LNCaP clone FGC (cell line): ENCODE data around the gene LRRC30.

Experiments
- DNase-seq: peaks from one replicate; pipeline ENCODE4 v3.0.0-alpha.2; 2011; ENCODE audit warnings: low read depth
- H3K4me3 ChIP-seq: 2 replicates; pipeline ENCODE4 v1.5.1; 2011; ENCODE audit warnings: mild to moderate bottlenecking, low read depth, low read length, control low read depth
- TF ChIP-seq, protein P1 (sequence below): IDR thresholded peaks from 2 replicates; pipeline ENCODE4 v1.5.1; 2012; ENCODE audit warnings: mild to moderate bottlenecking; ENCODE audit not compliant: control insufficient read depth, insufficient read depth; ENCODE audit errors: extremely low read depth

Gene LRRC30

DNA sequence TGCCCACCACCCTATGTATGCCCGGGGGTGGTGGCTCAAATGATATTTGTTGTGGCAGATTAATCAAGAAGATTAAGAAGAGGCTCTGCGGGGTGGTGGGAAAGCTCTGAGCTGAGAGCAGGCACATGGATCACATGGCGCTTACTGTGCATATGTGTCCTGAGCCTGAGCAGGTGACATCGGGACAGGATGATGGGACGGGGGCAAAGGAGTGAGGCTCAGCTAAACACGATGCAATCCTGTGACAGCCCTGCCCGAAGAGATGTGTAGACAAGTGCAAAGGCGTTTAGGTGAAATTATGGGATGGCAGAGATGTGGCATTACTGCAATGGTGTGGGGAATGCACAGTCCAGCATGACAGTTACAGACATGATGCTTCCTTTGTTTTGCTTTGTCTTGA lies 6.0 kb downstream of the LRRC30 start:
- no peak overlapping the region for H3K4me3 ChIP-seq
- no peak for DNase-seq
- TF ChIP-seq, protein P1, sequence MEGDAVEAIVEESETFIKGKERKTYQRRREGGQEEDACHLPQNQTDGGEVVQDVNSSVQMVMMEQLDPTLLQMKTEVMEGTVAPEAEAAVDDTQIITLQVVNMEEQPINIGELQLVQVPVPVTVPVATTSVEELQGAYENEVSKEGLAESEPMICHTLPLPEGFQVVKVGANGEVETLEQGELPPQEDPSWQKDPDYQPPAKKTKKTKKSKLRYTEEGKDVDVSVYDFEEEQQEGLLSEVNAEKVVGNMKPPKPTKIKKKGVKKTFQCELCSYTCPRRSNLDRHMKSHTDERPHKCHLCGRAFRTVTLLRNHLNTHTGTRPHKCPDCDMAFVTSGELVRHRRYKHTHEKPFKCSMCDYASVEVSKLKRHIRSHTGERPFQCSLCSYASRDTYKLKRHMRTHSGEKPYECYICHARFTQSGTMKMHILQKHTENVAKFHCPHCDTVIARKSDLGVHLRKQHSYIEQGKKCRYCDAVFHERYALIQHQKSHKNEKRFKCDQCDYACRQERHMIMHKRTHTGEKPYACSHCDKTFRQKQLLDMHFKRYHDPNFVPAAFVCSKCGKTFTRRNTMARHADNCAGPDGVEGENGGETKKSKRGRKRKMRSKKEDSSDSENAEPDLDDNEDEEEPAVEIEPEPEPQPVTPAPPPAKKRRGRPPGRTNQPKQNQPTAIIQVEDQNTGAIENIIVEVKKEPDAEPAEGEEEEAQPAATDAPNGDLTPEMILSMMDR: no peak

DNA sequence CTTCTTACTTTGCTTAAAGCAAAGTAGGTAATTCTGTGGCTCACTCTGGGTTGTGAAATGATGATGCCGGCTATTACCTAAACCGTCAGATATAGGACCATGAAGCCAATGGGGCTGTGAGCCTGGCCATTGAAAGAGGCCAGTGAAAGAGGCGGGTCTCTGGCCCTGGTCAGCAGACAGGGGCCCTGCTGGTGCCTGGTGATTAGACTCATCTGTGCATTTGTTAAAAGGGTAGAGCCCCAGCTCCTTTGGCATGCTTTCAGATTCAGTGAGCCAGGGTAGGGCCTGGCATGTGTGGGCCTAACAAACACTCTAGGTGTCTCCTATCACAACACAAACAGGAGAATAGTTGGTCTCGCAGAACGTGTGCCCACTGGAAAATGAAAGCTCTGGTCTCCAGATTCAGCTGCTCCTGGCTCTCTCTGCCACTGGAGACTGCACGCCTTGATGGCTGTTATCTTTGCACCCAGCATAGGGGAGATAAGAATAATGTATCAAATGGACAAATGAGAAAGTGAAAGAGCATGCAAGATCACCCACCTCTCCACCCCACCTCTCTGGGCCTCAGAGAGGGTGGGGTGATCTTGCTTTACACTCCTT lies 6.9 kb downstream of the LRRC30 start:
- H3K4me3 ChIP-seq: no peak overlapping the region
- DNase-seq: no peak
- TF ChIP-seq, protein P1: no peak

DNA sequence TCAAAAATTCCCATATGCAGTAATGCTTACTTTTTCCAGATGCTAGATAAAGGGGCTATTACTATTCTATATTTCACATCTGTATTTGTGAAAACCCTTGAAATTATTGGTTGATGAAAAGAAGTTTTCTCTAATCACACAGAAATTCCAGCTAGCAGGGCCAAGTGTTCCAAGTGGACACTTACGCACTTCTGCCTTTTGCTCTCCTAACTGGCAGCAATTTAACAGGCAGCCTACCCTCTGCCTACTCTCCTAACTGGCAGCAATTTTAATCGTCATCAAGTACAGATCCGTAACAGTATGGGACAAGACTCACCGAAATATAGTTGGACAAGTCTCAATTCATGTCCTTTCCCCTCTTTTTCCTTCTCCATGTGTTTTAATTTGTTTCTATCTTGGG lies 12.0 kb downstream of the LRRC30 start:
- TF ChIP-seq, protein P1: no peak
- no peak overlapping the region for H3K4me3 ChIP-seq
- no peak for DNase-seq

DNA sequence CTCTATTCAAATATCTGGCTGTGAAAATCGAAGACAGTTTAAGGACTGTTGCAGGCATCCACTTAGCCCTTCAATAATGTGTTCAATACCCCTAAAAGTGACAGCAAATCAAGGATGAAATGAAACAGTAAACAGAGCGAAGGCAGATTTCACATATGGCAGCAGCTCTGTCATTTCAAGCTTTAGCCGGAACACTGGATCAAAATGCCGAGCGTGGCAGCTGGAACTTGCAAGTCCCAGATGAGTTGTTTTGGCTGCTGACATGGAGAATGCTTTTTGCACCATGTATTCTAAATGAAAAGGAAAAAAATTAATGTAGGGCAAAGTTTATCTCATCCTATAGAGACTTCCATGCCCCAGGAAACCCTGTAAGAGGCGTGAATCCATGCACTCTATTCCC lies 18.0 kb downstream of the LRRC30 start:
- DNase-seq: no peak
- TF ChIP-seq, protein P1: no peak
- no peak overlapping the region for H3K4me3 ChIP-seq

DNA sequence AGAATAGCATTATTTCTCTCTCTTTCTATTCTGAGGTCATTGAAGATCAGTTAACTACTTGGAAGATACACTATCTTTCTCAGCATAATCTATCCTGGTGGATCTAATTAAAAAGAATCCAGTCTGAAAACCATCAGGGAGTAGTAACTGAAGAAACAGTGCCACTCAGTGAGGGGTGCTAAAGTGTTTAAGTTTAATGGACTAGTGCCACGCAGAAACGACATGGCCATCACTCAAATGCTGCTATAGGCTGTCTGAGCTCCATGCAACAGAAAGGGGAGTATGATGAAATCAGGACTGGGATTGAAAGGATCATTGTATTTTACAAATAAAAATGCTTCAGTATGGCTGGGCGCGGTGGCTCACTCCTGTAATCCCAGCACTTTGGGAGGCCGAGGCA lies 23.3 kb downstream of the LRRC30 start:
- H3K4me3 ChIP-seq: no peak overlapping the region
- TF ChIP-seq, protein P1: no peak
- DNase-seq: no peak

DNA sequence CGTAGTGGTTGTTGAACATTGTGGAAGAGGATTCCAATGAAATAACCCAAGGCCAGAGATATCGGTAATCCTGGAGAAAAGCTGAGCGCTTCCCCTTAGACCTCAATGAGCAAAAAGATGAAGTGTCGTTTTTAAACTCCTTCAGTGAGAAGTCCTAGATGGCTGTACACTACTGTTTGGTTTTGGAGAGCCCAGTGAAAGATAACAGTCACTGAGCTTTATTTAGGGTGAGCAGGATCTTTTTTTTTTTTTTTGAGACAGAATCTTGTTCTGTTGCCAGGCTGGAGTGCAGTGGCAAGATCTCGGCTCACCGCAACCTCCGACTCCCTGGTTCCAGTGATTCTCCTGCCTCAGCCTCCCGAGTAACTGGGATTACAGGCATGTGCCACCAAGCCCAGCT lies 24.2 kb downstream of the LRRC30 start:
- TF ChIP-seq, protein P1: no peak
- DNase-seq: no peak
- H3K4me3 ChIP-seq: no peak overlapping the region

DNA sequence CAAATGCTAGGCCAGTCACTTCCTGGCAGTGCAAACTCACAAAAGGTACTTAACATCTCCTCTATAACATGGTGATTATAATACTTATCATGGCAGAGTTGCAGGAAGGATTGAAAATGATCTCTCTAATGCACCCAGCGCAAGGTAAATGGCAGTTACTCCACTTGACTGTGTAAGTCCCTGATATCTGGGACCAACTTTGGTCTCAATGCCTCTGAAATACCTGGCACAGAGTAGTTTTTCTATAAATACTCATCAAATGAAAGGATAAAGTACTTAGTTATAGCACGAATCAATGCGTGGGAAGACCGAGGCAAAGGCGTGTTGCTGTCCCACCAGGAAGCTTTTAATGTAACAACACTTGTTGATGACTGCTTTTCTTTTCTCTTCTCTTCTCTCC lies 24.8 kb downstream of the LRRC30 start:
- TF ChIP-seq, protein P1: no peak
- no peak overlapping the region for H3K4me3 ChIP-seq
- no peak for DNase-seq
